ENCODE measurements around the gene IL25. TPM values are rescaled to one million over a fixed set of nuclear protein-coding genes. Genes with fewer than 3 reads are reported as not detected.
"Not testable (repeated sequence)": the region's sequence is repeated elsewhere in the genome, so short reads cannot be mapped to it uniquely, and the experiment has no call there.

Gene IL25
- total RNA-seq, 1 donor from 2014 or later: not detected

- no peak for DNase-seq
- H3K27me3 Mint-ChIP-seq: peaks cover 2% of the 10 kb centered on the region
- intact Hi-C loops (cut with micrococcal nuclease): no loop called here
- no peaks in the 10 kb centered on the region for H3K36me3 Mint-ChIP-seq (ENCODE audit: low read depth)
- no peak overlapping the region for H3K4me3 Mint-ChIP-seq
- no peaks in the 10 kb centered on the region for H3K4me1 Mint-ChIP-seq
- no peak overlapping the region for H3K27ac Mint-ChIP-seq
- H3K9me3 Mint-ChIP-seq: no peaks in the 10 kb centered on the region
These were observed 27.0 kb downstream of the IL25 start for GRCh38 chr14:23399591-23399990.

- intact Hi-C loops (cut with micrococcal nuclease); H3K4me3 Mint-ChIP-seq; H3K27me3 Mint-ChIP-seq; H3K36me3 Mint-ChIP-seq (ENCODE audit: low read depth); H3K4me1 Mint-ChIP-seq; H3K9me3 Mint-ChIP-seq; DNase-seq; H3K27ac Mint-ChIP-seq: not testable (repeated sequence)
These were observed 28.0 kb downstream of the IL25 start for GRCh38 chr14:23400496-23401149.

- peaks cover 2% of the 10 kb centered on the region for H3K27me3 Mint-ChIP-seq
- no peak for DNase-seq
- no peaks in the 10 kb centered on the region for H3K4me1 Mint-ChIP-seq
- intact Hi-C loops (cut with micrococcal nuclease): no loop called here
- H3K9me3 Mint-ChIP-seq: no peaks in the 10 kb centered on the region
- no peaks in the 10 kb centered on the region for H3K36me3 Mint-ChIP-seq (ENCODE audit: low read depth)
- H3K27ac Mint-ChIP-seq: no peak overlapping the region
- H3K4me3 Mint-ChIP-seq: no peak overlapping the region
These were observed 28.7 kb downstream of the IL25 start for GRCh38 chr14:23401291-23401690.

GRCh38 chr14:23402296-23403138, 29.9 kb downstream of the IL25 start:
- H3K4me3 Mint-ChIP-seq: no peak overlapping the region

GRCh38 chr14:23403139-23403438, 30.5 kb downstream of the IL25 start:
- no peaks in the 10 kb centered on the region for H3K4me1 Mint-ChIP-seq
- H3K9me3 Mint-ChIP-seq: no peaks in the 10 kb centered on the region
- intact Hi-C loops (cut with micrococcal nuclease): no loop called here
- peaks cover 2% of the 10 kb centered on the region for H3K27me3 Mint-ChIP-seq
- no peak overlapping the region for H3K4me3 Mint-ChIP-seq
- no peak overlapping the region for H3K27ac Mint-ChIP-seq
- no peak for DNase-seq
- H3K36me3 Mint-ChIP-seq (ENCODE audit: low read depth): no peaks in the 10 kb centered on the region

More at GRCh38 chr14:23402296-23403138, 29.9 kb downstream of the IL25 start:
- intact Hi-C loops (cut with micrococcal nuclease): no loop called here
- Mint-ChIP-seq H3K27ac (no peak overlapping the region), H3K36me3 (ENCODE audit: low read depth) (no peaks in the 10 kb centered on the region), H3K4me1 (no peaks in the 10 kb centered on the region), H3K9me3 (no peaks in the 10 kb centered on the region), H3K27me3 (peaks cover 2% of the 10 kb centered on the region)
- no peak for DNase-seq

- Mint-ChIP-seq H3K27me3 (peaks cover 4% of the 10 kb centered on the region), H3K36me3 (ENCODE audit: low read depth) (no peaks in the 10 kb centered on the region), H3K9me3 (no peaks in the 10 kb centered on the region), H3K4me3 (no peak overlapping the region), H3K4me1 (no peaks in the 10 kb centered on the region), H3K27ac (no peak overlapping the region)
- intact Hi-C loops (cut with micrococcal nuclease): no loop called here
- DNase-seq: no peak
These were observed 31.3 kb downstream of the IL25 start for GRCh38 chr14:23403908-23404307.

- Mint-ChIP-seq H3K27me3 (peaks cover 4% of the 10 kb centered on the region), H3K4me3 (no peak overlapping the region), H3K9me3 (no peaks in the 10 kb centered on the region), H3K36me3 (ENCODE audit: low read depth) (no peaks in the 10 kb centered on the region), H3K4me1 (no peaks in the 10 kb centered on the region), H3K27ac (no peak overlapping the region)
- DNase-seq: no peak
- intact Hi-C loops (cut with micrococcal nuclease): no loop called here
These were observed 31.8 kb downstream of the IL25 start for GRCh38 chr14:23404331-23404900.

- Mint-ChIP-seq H3K4me3 (no peak overlapping the region), H3K9me3 (no peaks in the 10 kb centered on the region), H3K27ac (no peak overlapping the region), H3K4me1 (no peaks in the 10 kb centered on the region), H3K36me3 (ENCODE audit: low read depth) (no peaks in the 10 kb centered on the region), H3K27me3 (peaks cover 4% of the 10 kb centered on the region)
- DNase-seq: no peak
- intact Hi-C loops (cut with micrococcal nuclease): no loop called here
These were observed 32.5 kb downstream of the IL25 start for GRCh38 chr14:23405096-23405495.

- Mint-ChIP-seq H3K36me3 (ENCODE audit: low read depth) (no peaks in the 10 kb centered on the region), H3K4me1 (no peaks in the 10 kb centered on the region), H3K9me3 (no peaks in the 10 kb centered on the region), H3K4me3 (no peak overlapping the region), H3K27me3 (peaks cover 4% of the 10 kb centered on the region), H3K27ac (no peak overlapping the region)
- intact Hi-C loops (cut with micrococcal nuclease): no loop called here
- DNase-seq: no peak
These were observed 33.0 kb downstream of the IL25 start for GRCh38 chr14:23405516-23406025.

GRCh38 chr14:23406244-23406643, 33.6 kb downstream of the IL25 start:
- H3K27ac Mint-ChIP-seq: no peak overlapping the region
- H3K36me3 Mint-ChIP-seq (ENCODE audit: low read depth): no peaks in the 10 kb centered on the region
- no peaks in the 10 kb centered on the region for H3K4me1 Mint-ChIP-seq
- H3K27me3 Mint-ChIP-seq: peaks cover 4% of the 10 kb centered on the region
- intact Hi-C loops (cut with micrococcal nuclease): no loop called here
- no peak overlapping the region for H3K4me3 Mint-ChIP-seq
- H3K9me3 Mint-ChIP-seq: no peaks in the 10 kb centered on the region
- DNase-seq: no peak

- Mint-ChIP-seq H3K27me3 (peaks cover 4% of the 10 kb centered on the region), H3K27ac (no peak overlapping the region), H3K4me1 (no peaks in the 10 kb centered on the region), H3K9me3 (no peaks in the 10 kb centered on the region), H3K36me3 (ENCODE audit: low read depth) (no peaks in the 10 kb centered on the region), H3K4me3 (no peak overlapping the region)
- DNase-seq: no peak
- intact Hi-C loops (cut with micrococcal nuclease): no loop called here
These were observed 34.2 kb downstream of the IL25 start for GRCh38 chr14:23406725-23407355.

- intact Hi-C loops (cut with micrococcal nuclease): no loop called here
- no peak within 1 kb of the TSS for H3K4me3 Mint-ChIP-seq
- no peak for DNase-seq
- peaks cover 4% of the 10 kb centered on the region for H3K27me3 Mint-ChIP-seq
- no peaks in the 10 kb centered on the region for H3K9me3 Mint-ChIP-seq
- H3K4me1 Mint-ChIP-seq: no peaks in the 10 kb centered on the region
- H3K36me3 Mint-ChIP-seq (ENCODE audit: low read depth): no peaks in the 10 kb centered on the region
- no peak within 1 kb of the TSS for H3K27ac Mint-ChIP-seq
These were observed 35.1 kb downstream of the IL25 start, which contains the start of gene MYH6 for GRCh38 chr14:23407516-23408306. Gene MYH6, minus strand, starts transcription at chr14:23408273. Its CDS starts 1,050 bp downstream, at chr14:23407223.

- no peaks in the 10 kb centered on the region for H3K36me3 Mint-ChIP-seq (ENCODE audit: low read depth)
These were observed 35.7 kb downstream of the IL25 start for GRCh38 chr14:23408307-23408630.

More at GRCh38 chr14:23408307-23408630, 35.7 kb downstream of the IL25 start:
- H3K27me3 Mint-ChIP-seq: peaks cover 4% of the 10 kb centered on the region
- no peak overlapping the region for H3K4me3 Mint-ChIP-seq
- H3K27ac Mint-ChIP-seq: no peak overlapping the region
- H3K9me3 Mint-ChIP-seq: no peaks in the 10 kb centered on the region
- H3K4me1 Mint-ChIP-seq: no peaks in the 10 kb centered on the region
- intact Hi-C loops (cut with micrococcal nuclease): no loop called here
- no peak for DNase-seq
